ENCODE data around the gene BMPR1A. TPM values are rescaled to one million over a fixed set of nuclear protein-coding genes. Genes with fewer than 3 reads are reported as not detected.

The BMPR1A gene
- total and polyA plus RNA-seq, 9 of the 15 experiments (the other 6 are each of a cell fraction or from before 2014, with no cell fraction given) = 1.6 to 17.5 (median 9.1) TPM

- TF ChIP-seq SIN3A (IDR thresholded peaks at IDR 0.05; ENCODE audit: borderline replicate concordance in 2 of 2, control insufficient read depth in 1 of 2, low read depth in 2 of 2, low read length in 2 of 2) (peak in 1 of 2 experiments; percentile 47; a peak in 1 of 4 replicates), NR1H2 (CRISPR knock-in tag; IDR thresholded peaks at IDR 0.05) (no peak), ZNF134 (CRISPR knock-in tag; conservative IDR thresholded peaks at IDR 0.05) (no peak), TAF7 (tag; IDR thresholded peaks at IDR 0.05) (no peak), MEIS2 (IDR thresholded peaks at IDR 0.05; ENCODE audit: partially characterized antibody) (peak; percentile 1), KAT7 (CRISPR knock-in tag; IDR thresholded peaks at IDR 0.05; ENCODE audit: borderline replicate concordance) (no peak), ZNF12 (CRISPR knock-in tag; IDR thresholded peaks at IDR 0.05) (no peak), TCF7 (IDR thresholded peaks at IDR 0.05; ENCODE audit: borderline replicate concordance) (no peak), THRA (IDR thresholded peaks at IDR 0.05) (no peak), TFAP4 (CRISPR knock-in tag; IDR thresholded peaks at IDR 0.05; ENCODE audit: borderline replicate concordance) (peak; percentile 77), U2AF1 (optimal IDR thresholded peaks at IDR 0.05; ENCODE audit: low read depth, low read length) (no peak), ZNF77 (CRISPR knock-in tag; IDR thresholded peaks at IDR 0.05) (no peak), FOXJ3 (CRISPR knock-in tag; IDR thresholded peaks at IDR 0.05) (no peak), HDAC2 (IDR thresholded peaks at IDR 0.05) (no peak), GTF3C2 (IDR thresholded peaks at IDR 0.05; ENCODE audit: borderline replicate concordance, extremely low read depth, insufficient read length) (no peak), E4F1 (CRISPR knock-in tag; IDR thresholded peaks at IDR 0.05; ENCODE audit: borderline replicate concordance) (no peak), ELK1 (CRISPR knock-in tag; IDR thresholded peaks at IDR 0.05) (no peak), GTF2A2 (tag; IDR thresholded peaks at IDR 0.05) (no peak), FUS (optimal IDR thresholded peaks at IDR 0.05; ENCODE audit: low read depth, low read length) (no peak)
Measured at GRCh38 chr10:86960003-86960862, 203.8 kb downstream of the BMPR1A start (continued).

All from K562 (cell line).